ENCODE results near the gene CRIP2. TPM values are rescaled to one million over a fixed set of nuclear protein-coding genes. Genes with fewer than 3 reads are reported as not detected.

The CRIP2 gene
- total RNA-seq, 2 donors from 2014 or later, result 65.9 to 96.6 TPM

- DNase-seq, result no peak
- Histone ChIP-seq H3K4me3 (no peak overlapping the region), H3K27me3 (no peaks in the 10 kb centered on the region), H3K36me3 (replicated peaks in 1 of 2; ENCODE audit: insufficient read depth in 1 of 2, low read depth in 2 of 2) (no peaks in the 10 kb centered on the region), H3K9me3 (no peaks in the 10 kb centered on the region), H3K4me1 (no peaks in the 10 kb centered on the region), H3K27ac (no peak overlapping the region)
- intact Hi-C loops (cut with DNase I), result no loop called here
- no peak for ATAC-seq
- WGBS, 2 donors, result 92 to 100% methylated on average over 6 of the region's 9 CpGs
- TF ChIP-seq CTCF (IDR thresholded peaks at IDR 0.05) (no peak), POLR2A (IDR thresholded peaks at IDR 0.05) (no peak)
These were observed 33.6 kb upstream of the CRIP2 start for GRCh38 chr14:105440992-105441391.

GRCh38 chr14:105442125-105442524 lies 32.5 kb upstream of the CRIP2 start:
- no peak overlapping the region for H3K27ac ChIP-seq
- H3K9me3 ChIP-seq, result no peaks in the 10 kb centered on the region
- ATAC-seq (no peak), DNase-seq (no peak)
- H3K36me3 ChIP-seq (replicated peaks in 1 of 2; ENCODE audit: insufficient read depth in 1 of 2, low read depth in 2 of 2), result no peaks in the 10 kb centered on the region
- intact Hi-C loops (cut with DNase I), result no loop called here
- WGBS, 2 donors, result 77 to 85% methylated on average over 17 of the region's 17 CpGs
- no peak overlapping the region for H3K4me3 ChIP-seq
- no peaks in the 10 kb centered on the region for H3K4me1 ChIP-seq
- no peak for TF ChIP-seq POLR2A (IDR thresholded peaks at IDR 0.05)
- no peak for TF ChIP-seq CTCF (IDR thresholded peaks at IDR 0.05)
- H3K27me3 ChIP-seq, result no peaks in the 10 kb centered on the region

- Histone ChIP-seq H3K4me1 (no peaks in the 10 kb centered on the region), H3K27me3 (no peaks in the 10 kb centered on the region), H3K27ac (no peak overlapping the region), H3K9me3 (no peaks in the 10 kb centered on the region), H3K36me3 (replicated peaks in 1 of 2; ENCODE audit: insufficient read depth in 1 of 2, low read depth in 2 of 2) (no peaks in the 10 kb centered on the region), H3K4me3 (no peak overlapping the region)
- ATAC-seq, result no peak
- no peak for DNase-seq
- TF ChIP-seq CTCF (IDR thresholded peaks at IDR 0.05) (no peak), POLR2A (IDR thresholded peaks at IDR 0.05) (no peak)
- intact Hi-C loops (cut with DNase I), result no loop called here
- 75 to 82% methylated on average over 6 to 12 of the region's 12 CpGs for WGBS, 2 donors
These were observed 31.8 kb upstream of the CRIP2 start for GRCh38 chr14:105442834-105443233.

GRCh38 chr14:105444859-105445258 lies 29.8 kb upstream of the CRIP2 start:
- no peak overlapping the region for H3K4me3 ChIP-seq
- intact Hi-C loops (cut with DNase I), result no loop called here
- ATAC-seq (no peak), DNase-seq (no peak)
- H3K36me3 ChIP-seq (replicated peaks in 1 of 2; ENCODE audit: insufficient read depth in 1 of 2, low read depth in 2 of 2), result no peaks in the 10 kb centered on the region
- no peak for TF ChIP-seq POLR2A (IDR thresholded peaks at IDR 0.05)
- no peak for TF ChIP-seq CTCF (IDR thresholded peaks at IDR 0.05)
- H3K27ac ChIP-seq, result no peak overlapping the region
- H3K9me3 ChIP-seq, result no peaks in the 10 kb centered on the region
- H3K4me1 ChIP-seq, result peaks cover 11% of the 10 kb centered on the region
- no peaks in the 10 kb centered on the region for H3K27me3 ChIP-seq
- 80 to 88% methylated on average over 11 to 14 of the region's 17 CpGs for WGBS, 2 donors

- TF ChIP-seq POLR2A (IDR thresholded peaks at IDR 0.05) (no peak), CTCF (IDR thresholded peaks at IDR 0.05) (no peak)
- no peak for ATAC-seq
- H3K27ac ChIP-seq, result no peak overlapping the region
- H3K4me1 ChIP-seq, result peaks cover 11% of the 10 kb centered on the region
- WGBS, 2 donors, result 85 to 89% methylated on average over 5 to 18 of the region's 24 CpGs
- no peak overlapping the region for H3K4me3 ChIP-seq
- H3K36me3 ChIP-seq (replicated peaks in 1 of 2; ENCODE audit: insufficient read depth in 1 of 2, low read depth in 2 of 2), result peaks cover 0 to under 1% of the 10 kb centered on the region in 2 donors
- intact Hi-C loops (cut with DNase I), result no loop called here
- DNase-seq, result no peak
- no peaks in the 10 kb centered on the region for H3K27me3 ChIP-seq
- H3K9me3 ChIP-seq, result no peaks in the 10 kb centered on the region
These were observed 29.3 kb upstream of the CRIP2 start for GRCh38 chr14:105445290-105445689.

All from body of pancreas (tissue), 4 donors.